CD14-positive monocyte (primary cell): ENCODE measurements around the gene PTPRD. TPM values are rescaled to one million over a fixed set of nuclear protein-coding genes. Genes with fewer than 3 reads are reported as not detected.

Experiments
- DNase-seq, 3 donors: peaks; one replicate each; pipeline ENCODE4 v3.0.0-alpha.2; 2011 to 2022
- H2AFZ ChIP-seq: 2 replicates; pipeline ENCODE4 v1.6.0; 2012; ENCODE audit warnings: mild to moderate bottlenecking, low read depth, low read length, inconsistent platforms; ENCODE audit not compliant: insufficient read depth, poor library complexity, severe bottlenecking
- H3K27ac ChIP-seq, 2 donors: 1 replicate in 1 of 2; 2 replicates in 1 of 2; pipeline ENCODE4 v1.5.1; 2012 to 2013; ENCODE audit warnings: low read length in 2 of 2, control low read depth in 1 of 2, inconsistent platforms in 1 of 2, low read depth in 1 of 2, mild to moderate bottlenecking in 1 of 2
- H3K27me3 ChIP-seq, 2 donors: one replicate each; pipeline versions ENCODE4 v1.6.0 to v1.6.1; 2011 to 2013; ENCODE audit warnings: low read length in 2 of 2; ENCODE audit not compliant: control insufficient read depth in 2 of 2, insufficient read depth in 2 of 2
- H3K36me3 ChIP-seq, 2 donors: replicated peaks in 1 of 2; 1 replicate in 1 of 2; 2 replicates in 1 of 2; pipeline versions ENCODE4 v1.5.1 to v1.6.1; 2012 to 2013; ENCODE audit warnings: low read length in 2 of 2, control low read depth in 1 of 2, inconsistent platforms in 1 of 2, mild to moderate bottlenecking in 1 of 2; ENCODE audit not compliant: insufficient read depth in 2 of 2, control insufficient read depth in 1 of 2
- H3K4me1 ChIP-seq, 2 donors: 1 replicate in 1 of 2; 2 replicates in 1 of 2; pipeline versions ENCODE4 v1.5.1 to v1.6.1; 2012 to 2013; ENCODE audit warnings: low read length in 2 of 2, control low read depth in 1 of 2, inconsistent platforms in 1 of 2, mild to moderate bottlenecking in 1 of 2, moderate library complexity in 1 of 2; ENCODE audit not compliant: insufficient read depth in 2 of 2, control insufficient read depth in 1 of 2
- H3K4me2 ChIP-seq: replicated peaks from 2 replicates; pipeline ENCODE3; 2012; ENCODE audit warnings: low read length, moderate library complexity, mild to moderate bottlenecking; ENCODE audit not compliant: poor library complexity, severe bottlenecking; ENCODE audit errors: extremely low read depth
- H3K4me3 ChIP-seq, 3 experiments: fragments of 200-600 bp in 1 of 3; sonication (generic) in 1 of 3; replicated peaks in 1 of 3; 1 replicate in 2 of 3; 2 replicates in 1 of 3; pipeline ENCODE4 v1.5.1; 2011 to 2013; ENCODE audit warnings: low read length in 3 of 3, mild to moderate bottlenecking in 3 of 3, control low read depth in 2 of 3, low read depth in 2 of 3, inconsistent platforms in 1 of 3, moderate library complexity in 1 of 3
- H3K79me2 ChIP-seq: 2 replicates; pipeline ENCODE4 v1.6.0; 2012; ENCODE audit warnings: mild to moderate bottlenecking, control low read depth, inconsistent platforms, low read length, moderate library complexity; ENCODE audit not compliant: insufficient read depth
- H3K9ac ChIP-seq: 2 replicates; pipeline ENCODE4 v1.6.0; 2017; ENCODE audit warnings: low read length, mild to moderate bottlenecking; ENCODE audit not compliant: insufficient read depth, poor library complexity, severe bottlenecking
- H3K9me3 ChIP-seq, 2 donors: replicated peaks in 1 of 2; 1 replicate in 1 of 2; 2 replicates in 1 of 2; pipeline versions ENCODE4 v1.5.1 to v1.6.1; 2012 to 2013; ENCODE audit warnings: low read length in 2 of 2, control low read depth in 1 of 2; ENCODE audit not compliant: control insufficient read depth in 1 of 2, insufficient read depth in 1 of 2
- H4K20me1 ChIP-seq: 2 replicates; pipeline ENCODE4 v1.6.0; 2012; ENCODE audit warnings: mild to moderate bottlenecking, low read length, control low read depth, moderate library complexity; ENCODE audit not compliant: insufficient read depth
- H3K27ac Mint-ChIP-seq, 7 donors: one replicate each; pipeline ENCODE4 v1.8.0; 2020; ENCODE audit warnings: mild to moderate bottlenecking in 7 of 7, mixed read lengths in 7 of 7, moderate library complexity in 6 of 7, inconsistent platforms in 2 of 7
- H3K27me3 Mint-ChIP-seq, 3 donors: one replicate each; pipeline ENCODE4 v1.8.0; 2021 to 2022; ENCODE audit warnings: low read depth in 3 of 3, mild to moderate bottlenecking in 3 of 3, mixed read lengths in 3 of 3, moderate library complexity in 3 of 3, inconsistent platforms in 1 of 3
- H3K36me3 Mint-ChIP-seq, 2 donors: one replicate each; pipeline ENCODE4 v1.8.0; 2020; ENCODE audit warnings: mixed read lengths in 2 of 2, inconsistent platforms in 1 of 2, mild to moderate bottlenecking in 1 of 2
- H3K4me1 Mint-ChIP-seq: one replicate; pipeline ENCODE4 v1.8.0; 2020; ENCODE audit warnings: mild to moderate bottlenecking, mixed read lengths
- H3K4me3 Mint-ChIP-seq, 2 donors: one replicate each; pipeline ENCODE4 v1.8.0; 2020; ENCODE audit warnings: mild to moderate bottlenecking in 2 of 2, mixed read lengths in 2 of 2, moderate library complexity in 1 of 2
- H3K9me3 Mint-ChIP-seq, 7 donors: one replicate each; pipeline ENCODE4 v1.8.0; 2020 to 2022; ENCODE audit warnings: mixed read lengths in 7 of 7, mild to moderate bottlenecking in 6 of 7, moderate library complexity in 6 of 7, inconsistent platforms in 2 of 7
- CTCF ChIP-seq: fragments of 200-600 bp; IDR thresholded peaks from one replicate; pipeline ENCODE4 v1.8.0; 2022; ENCODE audit warnings: antibody characterized with exemption, mild to moderate bottlenecking
- WGBS: methylation state at CpG from one replicate; pipeline ENCODE4 v1.1.5; 2013; ENCODE audit warnings: missing lambda C conversion rate; ENCODE audit not compliant: insufficient coverage; 5-methylcytosine and 5-hydroxymethylcytosine counted together
- intact Hi-C, 2 donors: fragments of 100-400 bp; cut with micrococcal nuclease; formaldehyde crosslinking; loops; one replicate each; pipeline versions ENCODE4 v1.15.0 to v1.15.1; 2023
- polyA plus RNA-seq, 3 donors: library from polyadenylated mRNA; depleted of rRNA in 1 of 3; unstranded in 2 of 3; stranded (reverse) in 1 of 3; fragments of 300-500 nt in 2 of 3; fragments of >200 nt in 1 of 3; fragmentation: Illumina TruSeq in 2 of 3; gene quantifications; 1 replicate in 2 of 3; 2 replicates in 1 of 3; pipeline ENCODE4 v1.2.3, GENCODE V29; 2012 to 2021

Gene PTPRD
- polyA plus RNA-seq, 3 donors = not detected

GRCh38 chr9:8725635-8726034 lies 1887.2 kb downstream of the PTPRD start:
- no peak for TF ChIP-seq CTCF
- H3K36me3 ChIP-seq = no peaks in the 10 kb centered on the region
- H3K4me3 ChIP-seq = no peak overlapping the region
- H3K9ac ChIP-seq = no peak overlapping the region
- no peaks in the 10 kb centered on the region for H3K9me3 ChIP-seq
- H3K4me3 Mint-ChIP-seq = no peak overlapping the region
- H3K36me3 Mint-ChIP-seq = no peaks in the 10 kb centered on the region
- no peak overlapping the region for H2AFZ ChIP-seq
- H3K27ac Mint-ChIP-seq = no peak overlapping the region
- no CpG with 5 or more reads among the region's 1 CpG for WGBS
- H3K9me3 Mint-ChIP-seq = peaks cover 0 to 6% (median 0%) of the 10 kb centered on the region in 7 donors
- H3K79me2 ChIP-seq = no peaks in the 10 kb centered on the region
- no peaks in the 10 kb centered on the region for H3K27me3 ChIP-seq
- H4K20me1 ChIP-seq = no peaks in the 10 kb centered on the region
- peaks cover 0 to 3% (median under 1%) of the 10 kb centered on the region in 3 donors for H3K27me3 Mint-ChIP-seq
- intact Hi-C loops = no loop called here
- no peak for DNase-seq
- H3K4me2 ChIP-seq = no peak overlapping the region
- H3K27ac ChIP-seq = no peak overlapping the region
- H3K4me1 ChIP-seq = no peaks in the 10 kb centered on the region
- H3K4me1 Mint-ChIP-seq = no peaks in the 10 kb centered on the region

DNA sequence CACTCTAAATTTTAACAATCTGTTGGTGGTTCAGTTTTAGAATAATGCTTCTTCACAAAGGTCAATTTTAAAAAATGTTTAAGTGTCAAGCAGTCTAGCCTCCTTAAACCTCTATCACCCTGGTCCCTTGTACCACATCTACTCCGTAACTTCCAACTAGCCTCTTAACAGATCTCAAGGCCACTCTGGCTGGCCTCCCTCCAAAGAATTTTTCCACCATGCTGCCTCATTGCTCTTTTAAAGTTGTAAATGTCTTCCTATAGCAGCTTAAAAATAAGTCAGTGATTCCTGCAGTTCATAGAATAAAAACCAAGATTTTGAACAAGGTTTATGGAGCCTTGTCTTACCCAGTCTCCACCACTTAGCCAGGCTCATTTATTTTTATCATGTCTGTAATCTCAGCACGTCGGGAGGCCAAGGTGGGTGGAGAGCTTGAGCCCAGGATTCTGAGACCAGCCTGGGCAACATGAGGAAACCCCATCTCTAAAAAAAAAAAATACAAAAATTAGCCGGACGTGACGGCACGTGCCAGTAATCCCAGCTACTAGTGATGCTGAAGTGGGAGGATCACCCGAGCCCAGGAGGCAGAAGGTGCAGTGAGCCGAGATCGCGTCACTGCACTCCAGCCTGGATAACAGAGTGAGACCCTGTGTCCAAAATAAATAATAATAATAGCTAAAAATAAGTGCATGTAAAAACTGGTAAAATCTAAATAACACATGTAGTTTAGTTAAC lies 1888.4 kb downstream of the PTPRD start:
- Mint-ChIP-seq H3K9me3 (peaks cover 0 to 2% (median 0%) of the 10 kb centered on the region in 7 donors), H3K4me3 (no peak overlapping the region)

More for the DNA sequence above, 1888.4 kb downstream of the PTPRD start:
- H3K4me1 Mint-ChIP-seq = no peaks in the 10 kb centered on the region
- no peaks in the 10 kb centered on the region for H4K20me1 ChIP-seq
- no peak overlapping the region for H2AFZ ChIP-seq
- H3K27ac Mint-ChIP-seq = no peak overlapping the region
- H3K9me3 ChIP-seq = no peaks in the 10 kb centered on the region
- H3K36me3 Mint-ChIP-seq = no peaks in the 10 kb centered on the region
- H3K27me3 ChIP-seq = no peaks in the 10 kb centered on the region
- 100% methylated on average over 4 of the region's 11 CpGs for WGBS
- H3K27me3 Mint-ChIP-seq = no peaks in the 10 kb centered on the region
- H3K4me2 ChIP-seq = no peak overlapping the region
- no peak for TF ChIP-seq CTCF
- no peaks in the 10 kb centered on the region for H3K4me1 ChIP-seq
- intact Hi-C loops = no loop called here
- H3K36me3 ChIP-seq = no peaks in the 10 kb centered on the region
- no peaks in the 10 kb centered on the region for H3K79me2 ChIP-seq
- no peak overlapping the region for H3K4me3 ChIP-seq
- DNase-seq = no peak
- no peak overlapping the region for H3K9ac ChIP-seq
- H3K27ac ChIP-seq = no peak overlapping the region
